CMK (cell line): ENCODE results near the gene FOXP3.
"Not testable (repeated sequence)": the region's sequence is repeated elsewhere in the genome, so short reads cannot be mapped to it uniquely, and the experiment has no call there.

Experiments
- DNase-seq: peaks from one replicate; pipeline ENCODE4 v3.0.0-alpha.2; 2010; ENCODE audit warnings: low read depth

Gene FOXP3, protein sequence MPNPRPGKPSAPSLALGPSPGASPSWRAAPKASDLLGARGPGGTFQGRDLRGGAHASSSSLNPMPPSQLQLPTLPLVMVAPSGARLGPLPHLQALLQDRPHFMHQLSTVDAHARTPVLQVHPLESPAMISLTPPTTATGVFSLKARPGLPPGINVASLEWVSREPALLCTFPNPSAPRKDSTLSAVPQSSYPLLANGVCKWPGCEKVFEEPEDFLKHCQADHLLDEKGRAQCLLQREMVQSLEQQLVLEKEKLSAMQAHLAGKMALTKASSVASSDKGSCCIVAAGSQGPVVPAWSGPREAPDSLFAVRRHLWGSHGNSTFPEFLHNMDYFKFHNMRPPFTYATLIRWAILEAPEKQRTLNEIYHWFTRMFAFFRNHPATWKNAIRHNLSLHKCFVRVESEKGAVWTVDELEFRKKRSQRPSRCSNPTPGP

DNA sequence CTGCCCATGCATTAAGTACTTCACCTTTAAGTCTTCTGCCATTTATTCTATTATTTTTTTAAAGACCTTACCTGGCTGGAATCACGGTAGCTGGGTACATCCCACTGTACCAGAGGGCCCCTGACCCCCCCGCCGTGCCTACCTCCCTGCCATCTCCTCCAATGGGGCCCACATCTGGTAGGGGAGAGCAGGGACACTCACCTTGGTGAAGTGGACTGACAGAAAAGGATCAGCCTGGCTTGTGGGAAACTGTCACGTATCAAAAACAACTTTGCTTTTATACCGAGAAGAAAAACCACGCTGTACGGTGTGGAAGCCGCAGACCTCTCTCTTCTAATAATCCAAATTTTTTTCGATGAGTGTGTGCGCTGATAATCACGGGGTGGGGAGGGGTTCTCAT lies at the start of gene FOXP3:
Gene FOXP3 (minus strand): TSS at position 251 of the 400 bp plus-strand sequence. CDS start 6,205 bp downstream, outside the sequence.
- no peak for DNase-seq

DNA sequence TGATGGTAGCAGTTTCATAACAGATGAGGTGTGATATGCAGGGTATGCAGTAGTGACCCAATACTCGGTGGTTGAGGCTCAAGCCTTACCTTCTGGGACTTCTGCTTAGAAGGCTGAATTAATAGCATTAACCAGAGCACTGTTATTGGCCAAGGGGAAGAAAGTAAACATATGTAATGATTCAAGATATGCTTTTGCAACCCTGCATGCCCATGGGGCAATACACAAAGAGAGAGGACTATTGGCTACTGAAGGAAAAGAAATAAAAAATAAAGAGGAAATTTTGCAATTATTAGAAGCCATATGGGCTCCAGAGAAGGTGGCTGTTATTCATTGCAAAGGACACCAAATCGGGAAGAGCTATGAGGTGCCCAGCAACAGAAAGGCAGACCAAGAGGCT lies 47.7 kb upstream of the FOXP3 start:
- DNase-seq, result no peak

DNA sequence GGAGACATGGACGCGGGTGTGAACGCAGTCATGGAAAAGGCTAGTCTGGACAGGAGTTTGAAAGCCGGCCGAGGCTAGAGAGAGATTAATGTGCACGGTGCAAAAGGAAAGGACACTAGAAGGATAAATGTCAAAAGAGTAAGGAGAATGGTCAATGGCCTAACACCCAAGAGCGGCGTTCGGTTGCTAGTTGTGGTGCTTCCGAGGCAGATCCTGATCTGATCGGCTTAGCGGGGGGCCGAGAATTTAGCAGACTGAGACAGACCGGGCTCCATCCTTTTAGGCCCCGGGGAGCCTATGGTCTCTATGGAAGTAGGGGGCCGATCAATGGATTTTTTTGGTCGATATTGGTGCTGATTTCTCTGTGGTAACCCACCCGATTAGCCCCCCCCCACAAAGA lies 45.9 kb upstream of the FOXP3 start:
- DNase-seq, result no peak

DNA sequence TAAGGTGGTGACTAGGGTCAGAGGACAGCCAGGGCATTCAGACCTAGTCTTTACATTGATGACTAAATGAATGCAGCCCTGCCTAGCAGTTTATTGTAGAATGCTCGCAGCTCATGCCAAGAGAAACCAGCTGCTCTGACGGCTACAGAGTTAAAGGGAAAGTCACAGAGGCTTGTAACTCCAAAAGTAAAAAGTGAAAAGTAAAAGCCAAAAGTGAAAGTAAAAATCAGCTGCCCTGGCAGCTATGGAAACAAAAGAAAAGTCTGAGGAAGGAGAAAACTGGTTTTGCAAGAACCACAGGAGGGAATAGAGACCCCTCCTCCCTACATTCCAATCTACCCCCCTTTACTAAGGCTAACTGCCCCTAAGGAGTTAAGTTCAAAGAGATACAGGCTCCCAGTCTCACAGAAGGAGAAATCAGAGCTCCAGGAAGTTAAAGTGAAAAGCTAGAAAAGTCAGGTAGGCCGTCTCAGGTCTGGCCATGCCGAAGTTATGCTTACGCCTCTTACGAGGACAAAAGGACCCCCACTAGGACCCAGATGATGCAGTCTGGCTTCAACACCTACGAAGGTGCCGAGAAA lies 45.0 kb upstream of the FOXP3 start:
- no peak for DNase-seq

DNA sequence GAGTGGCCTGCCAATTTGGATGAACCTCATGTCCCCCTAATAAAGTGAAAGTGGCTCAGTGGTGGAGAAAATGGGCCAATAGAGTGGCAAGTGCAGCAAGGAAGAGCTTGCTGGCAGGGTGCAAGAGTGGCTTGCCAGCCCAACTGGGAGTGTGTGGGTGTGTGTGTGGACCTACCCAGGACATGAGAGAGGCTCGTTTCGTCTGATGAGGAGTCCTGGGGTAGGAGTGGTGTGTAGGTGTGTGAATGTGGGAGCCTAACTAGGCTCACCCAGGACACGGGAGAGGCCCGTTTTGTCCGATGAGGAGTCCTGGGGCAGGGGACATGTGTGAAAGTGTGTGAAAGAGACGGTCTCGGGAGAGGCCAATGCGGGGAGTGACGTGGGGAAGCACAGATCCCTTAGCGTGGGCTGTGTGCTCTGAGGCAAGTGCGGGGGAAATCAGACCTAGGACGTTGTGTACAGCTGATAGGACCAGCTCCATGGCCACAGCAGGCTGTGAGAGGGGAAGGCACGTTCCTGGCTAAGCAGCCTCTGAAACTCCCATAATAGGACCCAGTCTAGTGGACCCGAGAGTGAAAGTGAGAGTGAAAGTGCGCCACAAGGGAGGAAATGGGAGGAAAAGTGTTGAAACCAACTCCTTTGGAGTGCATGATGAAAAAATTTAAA lies 44.2 kb upstream of the FOXP3 start:
- DNase-seq, result no peak

DNA sequence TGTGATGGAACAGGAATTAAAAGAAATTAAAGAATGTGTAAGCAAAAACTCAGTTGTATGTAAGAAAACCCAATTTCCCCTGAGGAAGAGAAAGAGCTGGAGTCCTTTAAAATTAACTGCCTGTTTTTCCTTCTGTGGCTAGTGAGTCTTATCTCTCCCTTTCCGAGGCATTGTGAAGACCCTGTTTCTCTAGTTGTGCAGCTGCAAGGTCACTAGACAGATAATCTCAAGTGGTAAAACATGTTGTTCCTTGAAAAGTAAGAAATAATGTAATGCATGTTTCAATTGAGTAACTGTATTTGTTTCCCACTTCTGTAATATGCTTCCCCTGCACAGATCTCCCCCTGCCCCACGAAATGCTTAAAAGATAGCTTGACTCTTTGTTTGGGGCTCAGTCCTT lies 43.3 kb upstream of the FOXP3 start:
- not testable (repeated sequence) for DNase-seq

DNA sequence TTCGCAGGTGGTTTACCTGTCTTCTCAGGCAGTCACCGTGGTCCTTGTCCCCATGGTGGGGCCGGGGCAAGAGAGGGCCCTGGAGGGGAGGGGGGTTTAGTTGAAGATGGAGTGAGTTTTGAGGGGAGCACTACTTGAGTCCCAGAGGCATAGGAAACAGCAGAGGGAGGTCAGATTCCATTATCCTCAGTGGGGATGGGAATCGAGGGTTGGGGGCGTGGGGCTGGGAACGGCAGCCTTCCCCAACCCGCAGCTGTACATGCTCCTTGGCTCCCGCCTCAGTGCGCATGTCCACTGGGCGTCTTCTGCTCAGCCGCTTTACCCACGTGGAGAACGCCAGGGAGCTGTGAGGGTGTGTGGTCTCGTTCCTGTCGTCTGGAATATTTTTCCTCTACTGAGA lies 38.8 kb upstream of the FOXP3 start, which contains the start of gene GAGE10:
Gene GAGE10 (plus strand): TSS at position 301 of the 400 bp plus-strand sequence. CDS start 1,214 bp downstream, outside the sequence.
- DNase-seq, result no peak

DNA sequence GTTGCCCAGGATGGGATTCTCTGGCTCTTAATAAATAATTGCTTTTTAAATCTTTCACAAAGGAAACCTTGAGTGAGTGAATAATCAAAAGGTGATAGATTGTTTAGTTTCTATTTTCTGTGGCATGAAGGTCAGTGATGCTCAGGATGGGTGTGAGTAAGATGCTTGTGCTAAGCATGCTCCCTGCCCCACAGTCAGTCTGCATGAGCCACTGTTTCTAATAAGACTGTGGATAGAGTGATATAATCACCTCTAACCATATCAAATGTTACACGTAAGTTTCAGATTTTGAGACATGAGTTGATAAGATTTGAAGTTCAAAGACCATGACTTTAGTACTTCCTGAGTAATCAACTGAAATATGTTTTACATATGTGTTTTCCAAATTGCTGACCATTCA lies 36.2 kb upstream of the FOXP3 start:
- DNase-seq, result no peak

DNA sequence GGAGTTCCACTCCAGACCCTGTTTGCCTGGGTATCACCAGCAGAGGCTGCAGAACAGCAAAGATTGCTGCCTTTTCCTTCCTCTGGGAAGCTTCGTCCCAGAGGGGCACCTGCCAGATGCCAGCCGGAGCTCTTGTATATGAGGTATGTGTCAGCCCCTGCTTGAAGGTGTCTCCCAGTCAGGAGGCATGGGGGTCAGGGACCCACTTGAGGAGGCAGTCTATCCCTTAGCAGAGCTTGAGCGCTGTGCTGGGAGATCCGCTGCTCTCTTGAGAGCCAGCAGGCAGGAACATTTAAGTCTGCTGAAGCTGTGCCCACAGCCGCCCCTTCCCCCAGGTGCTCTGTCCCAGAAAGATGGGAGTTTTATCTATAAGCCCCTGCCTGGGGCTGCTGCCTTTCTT lies 34.8 kb upstream of the FOXP3 start:
- not testable (repeated sequence) for DNase-seq

DNA sequence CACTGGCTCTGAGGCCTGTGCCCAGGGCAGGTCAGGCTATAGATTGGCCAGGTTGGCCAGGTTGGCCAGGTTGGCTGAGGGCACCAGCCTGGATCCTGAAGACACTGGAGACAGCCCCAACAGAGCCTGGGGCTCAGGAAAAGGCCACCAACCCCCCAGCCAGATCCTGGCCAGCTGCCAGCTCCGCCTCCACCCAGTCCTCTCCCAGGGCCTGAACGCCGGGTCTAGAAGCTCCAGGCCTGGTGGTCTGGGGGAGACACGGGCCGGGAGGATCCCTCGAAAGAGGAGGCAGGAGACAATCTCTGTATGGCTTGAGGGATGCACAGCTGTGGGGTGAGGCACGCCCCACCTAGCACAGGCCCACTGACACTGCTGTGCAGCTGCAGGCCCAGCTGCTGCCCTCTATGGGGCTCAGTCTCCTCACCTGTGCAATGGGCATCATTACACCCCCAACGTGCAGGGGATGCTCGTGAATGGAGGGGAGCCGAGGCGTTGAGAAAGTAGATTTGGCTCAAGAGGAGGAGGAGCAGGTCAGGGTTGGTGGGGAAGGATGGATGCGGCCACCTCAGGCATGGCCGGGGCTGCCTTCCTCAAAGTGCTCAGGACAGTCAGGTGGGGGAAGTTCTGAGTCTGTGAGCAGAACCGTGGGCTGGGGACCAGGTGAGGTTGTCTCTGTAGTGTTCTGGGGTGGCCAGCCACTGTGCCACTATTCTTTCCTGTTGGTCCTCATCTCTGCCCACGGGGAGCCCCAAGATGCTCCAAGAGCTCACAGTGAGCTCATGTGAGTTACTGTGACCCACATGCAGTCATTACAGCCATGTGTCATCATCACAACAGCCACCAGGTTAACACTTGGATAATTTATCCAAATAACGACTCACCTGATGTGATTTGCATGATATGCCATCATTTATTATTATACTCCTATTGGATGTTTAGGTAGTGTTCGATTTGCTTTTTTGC lies 28.2 kb upstream of the FOXP3 start:
- DNase-seq, result no peak

DNA sequence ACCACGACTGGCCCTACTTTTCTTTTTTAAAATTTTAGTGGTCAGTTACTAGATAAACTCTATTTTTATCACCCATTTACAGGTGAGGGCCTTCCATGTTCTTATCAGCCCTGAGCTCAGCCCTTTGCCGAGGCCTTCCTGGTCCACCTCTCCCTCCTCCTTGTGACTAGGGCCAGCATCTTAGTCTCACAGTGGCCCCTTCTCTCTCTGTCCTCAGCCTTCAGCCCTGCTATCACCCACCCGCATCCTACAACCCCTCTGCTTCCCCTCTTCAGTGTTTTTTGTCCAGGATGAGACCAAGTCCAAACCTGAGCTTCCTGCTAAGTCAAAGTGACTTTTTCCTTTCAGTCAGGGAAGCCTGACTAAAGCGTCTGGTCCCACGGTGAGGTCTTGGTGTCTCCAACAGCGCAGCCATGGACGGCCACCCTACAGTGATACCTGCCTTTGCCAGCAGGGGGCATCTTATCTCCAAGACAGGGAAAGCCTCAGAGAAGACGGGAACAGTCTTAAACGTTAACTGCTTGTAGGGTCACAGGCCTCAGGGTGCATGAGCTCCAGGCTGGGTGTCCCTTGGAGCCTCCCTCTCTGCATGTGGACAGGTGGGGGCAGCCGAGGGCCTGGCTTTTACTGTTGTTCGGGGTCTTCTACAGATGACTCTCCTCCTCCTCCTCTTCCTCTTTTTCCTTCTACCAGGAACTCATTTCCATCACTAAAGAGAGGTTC lies 27.3 kb upstream of the FOXP3 start:
- DNase-seq, result peak; percentile 42

DNA sequence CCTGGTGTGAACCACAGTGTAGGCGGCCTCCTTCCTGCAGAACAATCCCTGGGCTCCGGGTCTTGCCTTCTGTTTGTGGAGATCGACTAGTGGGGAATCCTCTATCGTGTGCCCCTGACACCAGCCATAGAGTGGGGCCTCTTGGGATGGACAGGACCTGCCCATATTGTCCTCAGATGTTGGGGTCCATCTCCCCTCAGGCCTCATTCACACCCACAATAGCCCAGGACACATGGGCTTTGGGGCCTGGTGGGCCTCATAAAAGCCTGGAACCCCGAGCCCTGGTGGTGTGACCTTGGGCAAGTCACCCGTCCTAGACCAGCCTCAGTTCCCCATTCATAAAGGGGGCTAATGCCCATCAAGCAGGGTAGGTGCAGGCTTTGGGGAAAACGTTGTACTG lies 25.7 kb upstream of the FOXP3 start:
- DNase-seq, result no peak

DNA sequence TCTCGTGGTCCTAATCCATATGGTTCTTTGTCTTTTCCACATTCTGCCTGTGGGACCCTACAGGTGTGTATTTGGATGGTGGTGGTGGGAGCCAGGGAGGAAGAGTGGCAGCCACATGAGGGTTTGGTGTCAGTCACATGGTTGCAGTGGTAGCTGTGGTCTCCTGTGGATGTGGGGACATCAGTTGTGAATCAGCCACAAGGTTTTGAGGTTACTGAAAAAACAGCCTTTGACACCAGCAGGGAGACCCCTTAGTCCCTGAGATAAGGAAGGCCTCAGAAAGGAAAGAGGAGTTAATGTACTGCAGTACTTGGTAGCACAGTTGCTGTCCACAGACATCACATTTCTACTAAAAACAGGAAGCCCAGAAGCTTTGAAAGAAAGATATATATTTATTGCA lies 23.2 kb upstream of the FOXP3 start:
- DNase-seq, result no peak

DNA sequence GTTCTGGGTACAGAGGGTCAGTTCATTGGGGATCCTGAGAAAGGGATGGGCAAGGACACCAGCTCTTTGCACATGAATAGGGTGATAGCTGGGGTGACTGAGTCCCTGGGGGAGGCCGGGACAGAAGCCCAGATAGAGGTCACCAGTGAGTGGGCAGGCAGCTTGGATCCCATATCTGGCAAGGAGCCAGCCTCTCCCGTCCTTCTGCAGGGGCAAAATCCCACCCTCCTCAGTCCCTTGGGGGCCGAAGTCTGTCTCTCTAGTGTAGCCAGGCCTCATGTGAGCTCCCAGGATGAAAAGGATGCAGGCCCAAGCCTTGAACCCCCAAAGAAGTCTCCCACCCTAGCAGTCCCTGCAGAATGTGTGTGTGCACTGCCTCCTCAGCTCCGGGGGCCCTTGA lies 22.1 kb upstream of the FOXP3 start:
- DNase-seq, result no peak

DNA sequence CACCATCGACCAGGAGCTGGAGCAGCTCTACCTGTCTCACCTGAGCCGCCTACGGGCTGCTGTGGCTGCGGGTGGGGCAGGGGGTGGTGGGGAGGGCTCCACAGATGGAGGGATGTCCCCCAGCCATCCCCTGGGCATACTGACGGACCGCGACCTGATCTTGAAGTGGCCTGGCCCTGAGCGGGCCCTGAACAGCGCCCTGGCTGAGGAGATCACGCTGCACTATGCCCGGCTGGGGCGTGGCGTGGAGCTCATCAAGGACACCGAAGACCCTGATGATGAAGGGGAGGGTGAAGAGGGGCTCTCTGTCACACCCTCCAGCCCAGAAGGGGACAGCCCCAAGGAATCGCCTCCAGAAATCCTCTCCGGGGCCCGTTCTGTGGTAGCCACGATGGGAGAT lies 21.6 kb upstream of the FOXP3 start:
- DNase-seq, result no peak

DNA sequence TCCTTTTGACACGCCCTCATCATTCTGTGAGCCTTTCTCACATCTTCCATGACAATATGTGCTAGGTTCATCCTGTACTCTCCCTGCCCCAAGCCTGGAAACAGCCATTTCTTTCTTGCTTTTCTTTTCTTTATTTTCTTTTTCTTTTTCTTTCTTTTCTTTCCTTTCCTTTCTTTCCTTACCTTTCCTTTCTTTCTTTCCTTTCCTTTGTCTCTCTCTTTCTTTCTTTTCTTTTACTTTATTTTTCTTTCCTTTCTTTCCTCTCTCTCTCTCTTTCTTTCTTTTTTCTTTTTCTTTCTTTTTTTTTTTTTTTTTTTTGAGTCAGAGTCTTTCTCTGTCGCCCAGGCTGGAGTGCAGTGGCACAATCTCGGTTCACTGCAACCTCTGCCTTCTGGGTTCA lies 19.7 kb upstream of the FOXP3 start:
- no peak for DNase-seq

DNA sequence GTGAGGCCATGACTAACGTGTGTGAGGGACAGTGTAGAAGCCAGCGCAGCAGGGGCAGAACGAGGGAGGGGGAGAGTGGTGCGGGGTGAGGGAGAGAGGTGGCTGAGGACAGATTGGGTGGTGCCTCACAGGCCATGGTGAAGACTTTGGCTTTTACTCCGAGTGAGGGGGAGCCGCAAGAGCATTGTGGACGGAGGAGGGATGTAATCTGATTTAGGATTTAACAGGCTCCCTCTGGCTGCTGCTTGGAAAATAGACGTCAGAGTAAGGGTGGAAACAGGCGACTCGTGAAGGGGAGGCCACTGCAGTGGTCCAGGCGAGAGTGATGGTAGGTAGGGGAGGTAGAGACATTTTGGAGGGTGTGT lies 18.1 kb upstream of the FOXP3 start:
- no peak for DNase-seq

DNA sequence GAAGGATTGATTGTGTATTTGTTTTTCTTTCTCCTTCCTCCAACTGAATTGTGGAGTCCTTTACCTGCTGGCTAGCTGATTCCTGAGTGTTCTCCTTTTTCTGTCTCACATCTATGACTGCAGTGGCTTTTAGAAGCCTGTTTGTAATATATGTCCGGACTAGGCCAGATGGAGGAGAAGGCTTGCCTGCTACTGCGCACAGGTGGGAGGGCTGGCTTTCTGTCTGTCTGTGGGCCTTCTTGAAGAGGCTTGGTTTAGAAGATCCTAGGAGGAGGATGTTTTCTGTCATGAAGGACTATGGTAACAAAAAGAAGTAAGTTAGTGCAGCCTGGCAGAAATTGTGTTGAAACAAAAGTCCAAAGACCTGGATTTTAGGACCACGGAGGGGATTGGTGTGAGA lies 13.6 kb upstream of the FOXP3 start:
- DNase-seq, result no peak

DNA sequence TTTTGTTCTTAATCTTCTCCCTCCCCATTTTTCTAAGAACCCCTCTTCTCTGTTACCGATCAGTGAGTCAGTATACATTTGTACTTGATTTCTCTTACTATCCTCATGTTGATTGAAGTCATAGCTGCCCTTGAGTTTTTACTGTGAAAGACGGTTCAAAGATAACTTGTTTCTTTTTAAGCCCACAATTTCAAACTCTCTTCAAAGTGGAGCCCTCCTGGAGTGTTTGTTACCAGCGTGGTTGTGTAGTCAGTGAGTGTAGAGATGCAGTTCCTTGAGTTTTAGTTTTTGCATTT lies 13.0 kb upstream of the FOXP3 start:
- DNase-seq, result no peak

DNA sequence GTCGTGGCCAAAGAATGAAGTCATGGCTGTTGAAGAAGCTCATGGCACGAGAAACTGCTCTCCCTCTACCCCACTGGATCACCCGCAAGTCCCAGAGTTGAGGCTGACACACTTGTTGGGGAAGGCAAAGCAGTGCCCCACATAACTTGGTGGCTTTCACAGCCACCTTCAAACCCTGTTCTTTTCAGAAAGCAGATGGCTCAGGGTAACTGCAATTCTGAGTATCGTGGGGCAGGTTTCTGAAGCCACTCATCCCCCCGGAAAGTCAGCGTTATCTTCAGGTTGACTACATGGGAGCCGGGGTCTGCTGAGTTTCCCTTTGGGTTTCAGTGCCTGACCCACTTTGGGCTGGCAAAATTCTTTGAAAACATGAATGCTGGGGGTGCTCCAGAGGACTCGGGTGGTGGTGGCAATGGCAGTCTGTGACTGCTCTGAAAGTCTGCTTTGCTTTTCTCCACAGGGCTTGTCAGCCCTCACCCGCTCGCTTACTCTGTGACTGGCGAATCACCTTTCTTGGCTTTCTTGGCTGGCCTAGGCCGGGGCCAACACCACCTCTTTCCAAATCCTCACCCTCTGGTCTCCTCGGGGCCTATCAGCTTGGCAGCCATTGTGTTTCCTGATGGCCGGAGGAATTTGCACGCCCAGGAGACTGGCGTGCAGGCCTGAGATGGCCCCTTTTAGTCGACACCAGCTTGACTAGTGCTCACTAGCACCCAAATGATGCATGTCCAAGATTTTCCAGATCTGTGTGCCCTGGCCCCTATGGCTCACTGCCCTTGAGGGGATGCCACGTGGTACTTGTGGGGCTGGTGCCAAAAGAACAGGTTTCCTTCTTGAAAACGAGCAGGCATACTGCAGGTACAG lies 12.4 kb upstream of the FOXP3 start:
- no peak for DNase-seq

DNA sequence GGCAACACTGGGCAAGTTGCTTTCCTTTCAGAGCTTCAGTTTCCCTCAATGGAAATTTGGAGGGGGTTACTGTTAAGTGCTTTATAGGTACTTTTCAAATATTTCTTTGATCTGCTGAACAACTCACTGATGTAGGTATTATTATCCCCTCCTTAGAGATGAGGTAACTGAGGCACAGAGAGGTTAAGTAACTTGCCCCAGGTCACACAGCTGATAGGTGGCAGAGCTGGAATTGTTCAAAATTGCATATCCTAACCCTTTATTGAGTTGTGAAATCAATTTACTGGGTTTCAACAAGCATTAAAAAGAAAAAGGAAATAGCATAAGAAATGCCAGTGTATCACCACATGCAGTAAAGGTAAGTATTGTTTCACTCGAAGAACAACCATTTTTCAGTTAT lies 11.7 kb upstream of the FOXP3 start:
- DNase-seq, result no peak
